Activated CD8-positive, alpha-beta memory T cell treated with anti-CD3 and anti-CD28 coated beads for 4 hours (primary cell): ENCODE data around the gene BSDC1.
"Not testable (repeated sequence)": the region's sequence is repeated elsewhere in the genome, so short reads cannot be mapped to it uniquely, and the experiment has no call there.

Experiments used
- DNase-seq, 2 donors: peaks; one replicate each; pipeline ENCODE4 v3.0.0-alpha.2; 2020; ENCODE audit warnings: low read depth in 2 of 2

Gene BSDC1, protein sequence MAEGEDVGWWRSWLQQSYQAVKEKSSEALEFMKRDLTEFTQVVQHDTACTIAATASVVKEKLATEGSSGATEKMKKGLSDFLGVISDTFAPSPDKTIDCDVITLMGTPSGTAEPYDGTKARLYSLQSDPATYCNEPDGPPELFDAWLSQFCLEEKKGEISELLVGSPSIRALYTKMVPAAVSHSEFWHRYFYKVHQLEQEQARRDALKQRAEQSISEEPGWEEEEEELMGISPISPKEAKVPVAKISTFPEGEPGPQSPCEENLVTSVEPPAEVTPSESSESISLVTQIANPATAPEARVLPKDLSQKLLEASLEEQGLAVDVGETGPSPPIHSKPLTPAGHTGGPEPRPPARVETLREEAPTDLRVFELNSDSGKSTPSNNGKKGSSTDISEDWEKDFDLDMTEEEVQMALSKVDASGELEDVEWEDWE

DNA sequence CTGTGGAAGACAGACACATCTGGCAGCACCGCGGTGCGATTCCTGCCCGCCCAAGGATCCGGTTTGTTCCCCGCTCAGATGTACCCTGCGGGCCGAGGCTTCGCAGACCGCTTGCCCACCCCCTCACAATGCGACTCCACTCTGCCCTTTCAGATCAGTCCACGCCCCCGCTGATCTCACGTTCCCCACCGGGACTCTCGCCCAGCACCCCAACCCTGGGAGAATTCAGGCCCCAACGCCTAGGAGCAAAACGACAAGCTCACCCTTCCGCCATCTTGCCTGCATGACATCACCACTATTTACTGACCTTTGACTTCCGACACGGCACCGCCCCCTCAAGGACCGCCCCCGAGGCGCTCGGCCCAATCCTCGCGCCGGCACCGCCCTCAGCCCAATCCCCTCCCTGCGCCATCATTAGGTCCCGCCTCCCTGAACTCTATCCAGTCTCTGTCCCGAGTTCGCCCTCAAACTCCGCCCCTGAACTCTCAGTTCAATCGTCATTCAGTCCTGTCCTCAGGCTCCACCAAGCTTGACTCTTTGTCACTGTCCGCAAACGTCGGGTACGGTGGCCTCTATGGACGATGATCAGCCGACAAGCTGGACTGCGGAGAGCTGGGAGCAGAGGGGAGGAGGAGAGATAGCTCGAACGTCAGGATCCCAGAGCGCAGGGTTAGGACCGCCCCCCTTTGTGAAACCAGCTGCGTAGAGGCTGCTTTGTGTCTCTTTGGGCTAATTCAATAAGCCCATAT, at the start of gene BSDC1:
Gene BSDC1 (minus strand): TSS at position 301 of the 749 bp plus-strand sequence. CDS start 27 bp downstream, at position 274.
- DNase-seq: peak; percentile 94 to 95

DNA sequence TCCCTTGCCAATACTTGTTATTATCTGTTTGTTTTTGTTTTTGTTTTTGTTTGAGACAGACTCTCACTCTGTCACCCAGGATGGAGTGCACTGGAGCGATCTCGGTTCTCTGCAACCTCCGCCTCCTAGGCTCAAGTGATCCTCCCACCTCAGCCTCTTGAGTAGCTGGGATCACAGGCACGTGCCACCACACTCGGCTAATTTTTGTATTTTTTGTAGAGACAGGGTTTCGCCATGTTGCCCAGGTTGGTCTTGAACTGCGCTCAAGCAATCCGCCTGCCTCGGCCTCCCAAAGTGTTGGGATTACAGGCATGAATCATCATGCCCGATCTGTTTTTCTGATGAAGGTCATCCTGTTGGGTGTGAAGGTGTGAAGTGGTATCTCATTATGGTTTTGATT, 47.2 kb upstream of the BSDC1 start:
- not testable (repeated sequence) for DNase-seq

DNA sequence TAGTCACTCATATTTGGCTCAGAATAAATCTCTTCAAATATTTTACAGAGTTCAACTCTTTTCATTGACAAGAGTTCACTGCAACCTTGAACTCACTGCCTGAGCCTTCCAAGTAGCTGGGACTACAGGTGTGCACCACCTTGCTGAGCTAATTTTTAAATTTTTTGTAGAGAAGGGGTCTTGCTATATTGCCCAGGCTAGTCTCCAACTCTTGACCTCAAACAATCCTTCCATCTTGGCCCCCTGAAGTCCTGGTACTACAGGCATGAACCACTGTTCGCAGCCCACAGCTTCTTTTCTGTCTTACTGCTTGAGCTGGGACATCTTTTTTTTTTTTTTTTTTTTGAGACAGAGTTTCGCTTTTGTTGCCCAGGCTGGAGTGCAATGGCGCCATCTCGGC, 44.5 kb upstream of the BSDC1 start:
- not testable (repeated sequence) for DNase-seq

DNA sequence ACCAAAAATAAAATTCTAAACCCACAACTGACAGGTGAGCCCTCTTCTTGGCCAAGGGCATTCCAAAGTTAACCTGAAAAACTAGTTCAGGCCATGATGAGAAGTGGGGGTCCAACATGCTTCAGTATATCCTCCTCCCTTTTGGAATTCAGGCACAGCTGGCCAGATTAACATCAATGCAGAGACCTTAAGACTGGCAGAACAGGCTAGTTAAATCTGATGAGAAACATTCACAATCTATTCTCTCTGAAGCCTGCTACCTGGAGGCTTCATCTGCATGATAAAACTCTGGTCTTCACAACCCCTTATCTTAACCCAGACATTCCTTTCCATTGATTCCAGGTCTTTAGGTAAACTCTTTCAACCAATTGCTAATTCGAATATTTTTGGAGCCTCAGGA, 43.9 kb upstream of the BSDC1 start:
- DNase-seq: no peak

DNA sequence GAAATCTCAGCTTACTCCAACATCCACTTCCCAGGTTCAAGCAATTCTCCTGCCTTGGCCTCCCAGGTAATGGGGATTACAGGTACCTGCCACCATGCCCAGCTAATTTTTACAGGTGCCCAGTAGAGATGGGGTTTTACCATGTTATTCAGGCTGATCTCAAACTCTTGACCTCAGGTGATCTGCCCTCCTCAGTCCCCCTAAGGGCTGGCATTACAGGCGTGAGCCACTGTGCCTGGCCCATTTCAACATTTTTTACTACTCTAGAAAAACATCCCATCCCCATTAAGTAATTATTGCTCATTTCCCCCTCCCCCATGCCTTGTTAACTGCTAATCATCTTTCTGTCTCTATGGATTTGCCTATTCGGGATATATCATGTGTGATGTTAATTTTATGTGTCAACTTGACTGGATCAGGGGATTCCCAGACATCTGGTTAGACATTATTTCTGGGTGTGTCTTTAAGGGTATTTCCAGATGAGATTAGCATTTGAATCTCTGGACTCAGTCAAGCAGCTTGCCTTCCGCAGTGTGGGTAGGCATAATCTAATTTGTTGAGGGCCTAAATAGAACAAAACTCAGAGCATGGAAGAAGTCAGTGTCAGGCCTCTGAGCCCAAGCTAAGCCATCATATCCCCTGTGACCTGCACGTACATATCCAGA, 37.6 kb upstream of the BSDC1 start:
- DNase-seq: no peak

DNA sequence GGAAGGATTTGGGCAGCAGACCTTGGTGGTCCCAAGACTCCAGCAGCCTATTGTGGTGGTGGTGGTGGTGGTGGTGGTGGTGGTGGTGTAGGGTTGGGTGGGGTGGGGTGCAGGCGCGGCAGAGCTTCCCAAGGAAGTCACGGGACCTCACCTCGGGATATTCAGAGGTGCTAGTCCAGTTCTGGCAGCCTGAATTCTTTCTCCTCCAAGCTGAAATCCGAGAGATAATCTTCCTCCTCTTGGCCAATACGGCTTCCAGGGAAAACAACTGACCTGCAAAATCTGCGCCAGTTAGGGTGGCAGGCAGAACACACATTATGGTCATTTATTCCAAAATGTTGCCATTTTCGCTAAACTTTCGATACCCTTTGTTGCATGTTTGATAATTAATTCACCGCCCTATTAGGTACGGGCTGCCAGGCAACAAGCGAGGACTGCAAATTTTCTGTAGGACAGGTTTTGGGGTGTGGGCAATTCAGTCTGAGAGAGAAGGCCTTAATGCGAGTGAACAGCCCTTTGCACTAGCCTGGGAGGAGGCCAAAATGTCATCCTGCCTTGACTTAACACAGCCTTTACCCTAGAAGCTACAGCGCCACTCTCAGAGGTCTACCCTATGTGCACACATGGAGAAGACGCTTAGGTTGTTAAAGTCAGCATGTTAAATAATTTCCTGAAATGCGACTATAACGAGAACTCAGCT, 33.2 kb upstream of the BSDC1 start:
- DNase-seq: no peak

DNA sequence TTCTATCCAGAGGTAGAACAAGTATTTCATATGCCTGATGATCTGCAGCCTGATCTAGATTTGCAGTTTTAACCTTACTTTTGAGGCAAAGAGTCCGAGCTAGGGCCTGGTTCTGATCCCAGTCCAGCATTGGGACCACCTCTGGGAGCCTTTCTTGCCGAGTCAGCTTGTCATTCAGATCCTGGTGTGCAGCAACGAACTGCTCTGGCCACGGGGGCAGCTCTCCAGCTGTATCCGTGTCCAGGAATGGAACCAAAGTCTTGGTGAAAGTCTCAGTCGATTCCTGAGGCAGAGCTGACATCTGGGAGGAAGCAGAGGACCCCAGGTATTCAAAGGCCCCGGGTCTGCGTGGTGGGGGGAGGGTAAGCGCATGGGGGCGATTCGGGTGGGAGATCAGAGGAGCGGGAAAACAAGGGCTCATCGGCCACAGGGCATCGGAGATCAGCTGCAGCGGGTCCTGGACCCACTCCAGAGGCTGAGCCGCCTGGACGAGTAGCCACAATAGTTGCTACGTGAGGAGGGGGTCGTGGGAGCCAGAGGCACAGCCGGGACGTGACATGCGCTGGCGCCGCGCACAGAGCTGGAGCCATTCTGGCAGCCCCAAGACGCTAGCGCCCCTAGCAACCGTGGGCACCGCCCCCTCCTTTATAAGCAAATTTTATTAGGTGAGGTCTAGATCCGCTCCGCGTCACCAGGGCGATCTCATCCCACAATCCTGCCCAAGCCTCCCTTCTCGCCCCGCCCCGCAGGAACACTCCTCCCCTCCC, 32.4 kb upstream of the BSDC1 start:
- no peak for DNase-seq

DNA sequence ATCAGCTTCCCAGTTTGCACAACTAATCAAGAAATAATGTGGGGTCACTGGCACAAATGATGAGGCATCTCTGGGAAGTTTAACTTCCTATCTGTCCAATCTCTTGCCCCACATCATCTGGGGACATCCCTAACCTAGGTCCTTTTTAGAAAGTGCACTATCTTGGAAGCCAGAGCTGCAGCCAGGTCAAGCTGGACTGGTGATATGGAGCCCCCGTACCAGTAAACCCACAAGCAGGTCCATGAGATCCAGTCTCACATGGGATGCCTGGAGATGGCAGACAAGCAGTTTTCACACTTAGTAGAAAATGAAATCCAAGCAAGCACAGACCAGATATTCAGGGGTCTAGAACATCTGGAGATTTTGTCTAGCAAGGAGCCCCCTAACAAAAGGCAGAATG, 27.5 kb upstream of the BSDC1 start:
- DNase-seq: no peak

DNA sequence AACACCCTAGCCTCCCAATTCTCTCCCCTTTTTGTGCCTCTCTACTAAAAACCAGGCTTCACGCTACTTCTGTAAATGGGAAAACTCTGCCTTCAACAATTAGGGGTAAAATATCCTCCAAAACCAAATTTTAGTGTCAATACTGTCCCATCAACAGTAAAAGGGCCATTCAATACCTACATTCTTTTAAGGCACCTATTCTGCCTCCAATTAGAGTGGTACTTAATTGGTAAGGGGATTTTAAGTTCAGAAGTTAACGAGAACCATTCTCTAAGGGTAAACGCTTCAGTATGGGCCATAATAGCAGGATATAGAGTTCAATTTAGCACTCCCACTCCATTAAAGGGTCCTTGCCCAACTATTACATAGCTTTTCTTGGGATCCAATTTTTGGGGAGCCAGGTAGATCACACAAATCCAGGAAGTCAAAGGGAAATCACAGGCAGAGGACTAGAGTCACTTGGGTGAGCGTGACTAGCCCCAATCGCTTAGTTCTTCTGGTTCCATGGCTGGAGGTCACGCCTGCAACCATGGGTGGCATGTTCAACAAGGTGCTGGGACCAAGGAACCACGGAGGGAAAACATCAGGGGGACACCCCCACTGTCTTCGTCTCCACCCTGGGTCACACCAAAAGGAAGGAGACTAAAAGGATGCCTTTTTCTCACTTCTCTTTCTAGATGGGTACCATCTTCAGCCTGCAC, 20.1 kb upstream of the BSDC1 start:
- DNase-seq: no peak

DNA sequence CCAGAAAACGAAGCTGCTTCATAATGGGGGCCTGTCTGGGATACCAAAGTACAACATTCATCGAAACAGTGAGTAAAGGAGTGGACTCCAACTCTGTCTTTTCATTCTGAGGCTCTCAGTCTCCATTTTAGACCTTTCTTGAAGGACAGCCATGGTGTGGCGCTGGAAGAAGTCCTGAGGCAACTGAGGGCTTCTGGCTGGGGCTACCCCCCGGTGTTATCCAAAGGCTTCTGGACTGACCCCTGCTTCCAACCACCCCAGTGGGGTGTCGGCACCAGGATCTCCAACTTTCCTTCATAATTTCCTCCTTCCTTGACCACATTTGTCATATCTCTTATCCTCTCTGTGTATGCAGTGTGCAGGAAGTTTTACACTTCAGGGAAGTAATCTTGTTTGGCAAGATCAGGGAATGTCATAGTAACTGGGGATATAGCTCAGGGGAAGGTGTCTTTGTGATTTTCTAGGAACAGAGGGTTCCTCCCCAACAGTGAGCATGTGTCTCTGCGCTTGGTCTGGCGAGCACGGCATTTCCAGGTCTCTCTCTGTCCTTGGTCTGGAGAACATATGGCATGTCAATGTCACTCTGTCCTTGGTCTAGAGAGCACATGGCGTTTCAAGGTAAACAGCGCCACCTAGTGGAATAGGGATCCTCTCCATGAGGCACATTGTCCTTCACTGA, 19.4 kb upstream of the BSDC1 start:
- peak; percentile 47 to 68 for DNase-seq

DNA sequence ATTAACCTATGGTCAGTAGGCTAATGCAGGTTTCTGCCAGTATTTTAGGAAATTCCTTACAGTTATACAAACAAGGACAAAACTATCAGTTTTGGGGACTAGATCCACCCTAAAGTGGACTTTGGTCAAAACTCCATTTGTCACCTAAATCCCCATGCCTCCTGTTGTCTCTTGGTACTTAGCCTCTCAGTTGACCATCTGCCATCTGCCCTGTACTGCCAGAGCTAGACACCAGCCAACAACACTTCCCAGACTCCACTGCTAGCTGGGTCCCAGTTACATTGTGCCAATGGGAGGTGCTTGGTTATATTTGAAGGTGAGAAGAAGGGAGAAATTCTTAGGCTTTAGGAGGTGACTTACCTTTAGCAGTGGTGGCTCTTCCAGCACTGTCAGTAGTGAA, 17.0 kb upstream of the BSDC1 start:
- DNase-seq: no peak

DNA sequence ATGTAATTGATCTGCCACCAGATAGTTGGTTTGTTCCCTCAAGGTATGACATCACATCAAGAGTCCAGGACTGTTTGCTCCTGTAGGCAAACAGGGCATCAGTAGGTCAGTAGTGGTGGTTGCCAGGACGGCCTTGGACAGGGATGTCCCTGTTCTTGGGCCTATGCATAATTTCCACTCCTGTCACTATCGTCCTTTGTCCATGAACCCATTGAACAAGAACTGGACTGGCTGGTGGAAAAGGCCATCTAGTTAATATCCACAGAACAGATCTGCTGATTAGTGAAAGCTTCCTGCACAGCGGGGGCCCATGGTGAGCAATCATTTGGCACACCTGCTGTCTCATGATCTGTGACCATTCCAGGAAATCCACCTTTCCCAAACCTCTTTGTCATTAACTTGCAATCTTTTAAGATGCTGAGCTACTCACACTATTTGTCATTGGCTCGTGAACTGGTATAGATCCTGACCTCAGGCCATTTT, 12.4 kb upstream of the BSDC1 start:
- DNase-seq: no peak

DNA sequence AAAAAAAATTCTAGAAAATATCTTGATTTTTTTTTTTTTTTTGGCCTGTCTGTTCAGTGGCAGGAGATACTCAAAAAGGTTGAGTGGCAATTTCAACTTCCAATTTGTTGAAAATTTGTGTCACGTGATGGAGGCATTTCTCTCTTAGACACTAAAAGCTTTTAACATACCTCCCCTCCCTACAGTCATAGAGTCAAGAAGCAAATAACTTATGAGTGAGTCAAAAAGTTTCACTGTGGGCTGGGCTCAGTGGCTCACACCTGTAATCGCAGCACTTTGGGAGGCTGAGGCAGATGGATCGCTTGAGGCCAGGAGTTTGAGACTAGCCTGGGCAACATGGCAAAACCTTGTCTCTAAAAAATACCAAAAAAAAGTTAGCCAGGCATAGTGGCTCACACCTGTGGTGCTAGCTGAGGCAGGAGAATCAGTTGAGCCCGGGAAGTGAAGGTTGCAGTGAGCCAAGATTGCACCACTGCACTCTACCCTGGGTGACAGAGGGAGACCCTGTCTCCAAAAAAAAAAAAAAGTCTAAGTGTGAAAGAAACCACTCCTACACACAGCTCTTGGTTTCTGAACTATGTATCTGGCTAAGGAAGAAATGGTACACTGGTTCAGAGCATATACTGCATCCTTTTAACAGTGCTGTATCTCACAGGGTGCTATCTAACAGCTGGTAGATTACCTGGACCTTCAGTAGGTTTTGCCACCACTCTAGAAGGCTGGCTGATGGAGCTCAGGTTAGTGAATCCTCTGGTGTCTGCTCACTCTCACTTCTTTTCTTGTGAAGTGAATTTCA, 11.6 kb upstream of the BSDC1 start:
- DNase-seq: no peak

DNA sequence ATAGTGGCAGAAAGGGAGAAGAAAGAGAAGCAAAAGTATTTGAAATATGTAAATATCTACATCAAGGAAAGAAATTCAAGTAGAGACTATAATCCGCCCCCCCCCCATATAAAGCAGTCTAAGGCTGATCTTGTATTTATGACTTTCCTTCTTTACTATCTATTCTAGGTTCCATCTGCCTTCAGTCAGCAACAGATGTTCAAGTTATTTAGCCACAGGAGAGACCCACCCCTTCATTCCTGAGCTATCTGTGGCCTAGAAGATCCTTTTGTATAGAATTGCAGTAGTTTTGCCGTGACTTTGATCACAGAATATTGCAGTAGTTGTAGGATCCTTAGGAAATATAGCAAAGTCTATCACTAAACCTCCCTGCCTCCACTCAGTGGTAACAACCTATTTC, 10.7 kb upstream of the BSDC1 start:
- DNase-seq: no peak

DNA sequence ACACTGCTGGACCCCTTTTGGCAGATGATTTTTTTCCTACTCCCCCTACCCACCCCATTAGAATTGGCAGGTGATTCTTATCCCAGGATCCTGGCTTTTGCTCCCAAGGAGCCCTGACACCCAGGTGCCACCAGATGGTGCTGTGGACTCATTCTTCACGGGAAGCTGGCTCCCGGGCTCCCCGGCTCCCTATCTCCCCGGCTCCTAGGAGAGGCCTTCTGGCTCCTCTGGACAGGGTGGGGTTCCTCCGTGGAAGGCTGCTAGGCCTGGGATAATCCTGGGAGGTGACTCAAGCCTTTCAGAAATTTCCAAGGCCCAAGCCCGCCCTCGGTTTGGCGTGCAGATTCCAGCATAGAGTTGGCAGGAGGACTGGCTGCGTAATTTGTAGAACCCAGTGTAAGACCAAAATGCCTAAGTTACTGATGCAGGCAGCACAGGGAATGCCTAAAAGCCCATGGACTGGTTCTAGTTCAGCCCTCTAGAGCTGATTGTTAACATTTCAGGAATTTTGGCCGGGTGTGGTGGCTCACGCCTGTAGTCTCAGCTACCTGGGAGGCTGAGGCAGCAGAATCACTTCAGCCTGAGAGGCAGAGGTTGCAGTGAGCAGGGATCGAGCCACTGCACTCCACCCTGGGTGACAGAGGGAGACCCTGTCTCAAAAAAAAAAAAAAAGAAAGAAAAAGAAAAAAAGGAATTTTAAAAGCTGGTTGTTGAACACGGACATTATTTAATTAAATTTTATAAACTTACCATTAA, 6.8 kb upstream of the BSDC1 start:
- DNase-seq: no peak

DNA sequence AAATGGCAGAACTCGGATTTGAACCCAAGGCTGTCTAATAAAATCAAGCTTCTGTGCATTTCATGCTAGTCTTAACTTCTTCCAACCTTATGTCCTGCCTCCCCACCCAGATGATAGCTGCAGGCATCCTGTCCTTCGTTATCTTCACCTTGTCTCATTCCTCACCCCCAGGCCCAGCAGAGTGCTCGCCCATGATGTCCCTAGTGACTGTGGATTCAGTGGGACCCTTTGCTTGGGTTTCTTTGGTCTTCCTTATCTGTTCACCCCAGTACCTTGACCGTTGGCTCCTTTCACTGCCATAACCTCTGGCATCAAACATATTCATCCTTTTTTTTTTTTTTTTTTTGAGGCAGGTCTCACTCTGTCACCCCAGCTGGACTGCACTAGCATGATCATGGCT, 5.6 kb upstream of the BSDC1 start:
- no peak for DNase-seq

DNA sequence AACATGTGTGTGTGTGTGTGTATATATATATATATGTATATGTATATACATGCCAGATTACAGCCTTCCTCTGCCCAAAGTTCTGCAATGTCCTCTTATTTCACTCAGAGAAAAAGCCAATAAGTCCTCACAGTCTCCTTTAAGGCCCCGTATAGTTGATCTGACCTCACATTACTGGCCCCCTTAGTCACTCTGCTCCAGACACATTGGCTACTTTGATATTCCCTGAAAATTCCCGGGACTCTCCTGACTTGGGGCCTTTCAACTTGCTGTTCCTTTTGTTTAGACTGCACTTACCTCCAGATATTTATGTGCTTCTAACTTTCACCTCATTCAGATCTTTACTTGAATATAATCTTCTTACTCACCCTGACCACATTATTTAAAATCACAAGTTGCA, 4.2 kb upstream of the BSDC1 start:
- no peak for DNase-seq

DNA sequence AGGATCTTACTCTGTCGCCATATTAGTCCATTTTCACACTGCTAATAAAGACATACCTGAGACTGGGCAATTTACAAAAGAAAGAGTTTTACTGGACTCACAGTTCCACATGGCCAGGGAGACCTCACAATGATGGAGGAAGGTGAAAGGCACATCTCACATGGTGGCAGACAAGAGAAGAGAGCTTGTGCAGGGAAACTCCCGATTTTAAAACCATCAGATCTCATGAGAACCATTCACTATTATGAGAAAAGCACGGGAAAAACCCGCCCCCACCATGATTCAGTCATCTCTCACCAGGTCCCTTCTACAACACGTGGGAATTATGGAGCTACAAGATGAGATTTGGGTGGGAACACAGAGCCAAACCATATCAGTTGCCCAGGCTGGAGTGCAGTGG, 2.3 kb upstream of the BSDC1 start:
- DNase-seq: not testable (repeated sequence)
